Hepatocyte (in vitro differentiated cells): Measurements from ENCODE around the gene MSL3. TPM values are rescaled to one million over a fixed set of nuclear protein-coding genes. Genes with fewer than 3 reads are reported as not detected.

Source experiments
- DNase-seq: peaks from one replicate; pipeline ENCODE4 v3.0.0-alpha.2; 2016; ENCODE audit warnings: low spot score
- H2AFZ ChIP-seq: fragments of 200-600 bp; sonication (generic); 2 replicates; pipeline ENCODE4 v1.6.0; 2016; ENCODE audit warnings: antibody characterized with exemption, mild to moderate bottlenecking
- H3K27ac ChIP-seq: fragments of 200-600 bp; sonication (generic); 2 replicates; pipeline ENCODE4 v1.5.1; 2016; ENCODE audit warnings: mild to moderate bottlenecking
- H3K27me3 ChIP-seq: fragments of 200-600 bp; sonication (generic); 2 replicates; pipeline ENCODE4 v1.6.1; 2016
- H3K36me3 ChIP-seq: fragments of 200-600 bp; sonication (generic); replicated peaks from 2 replicates; pipeline ENCODE4 v1.5.1; 2016; ENCODE audit warnings: low read depth; ENCODE audit not compliant: insufficient read depth
- H3K4me1 ChIP-seq: fragments of 200-600 bp; sonication (generic); 2 replicates; pipeline ENCODE4 v1.5.1; 2016; ENCODE audit warnings: mild to moderate bottlenecking, moderate library complexity; ENCODE audit not compliant: insufficient read depth
- H3K4me2 ChIP-seq: fragments of 200-600 bp; sonication (generic); 2 replicates; pipeline ENCODE4 v1.6.0; 2016
- H3K4me3 ChIP-seq: fragments of 200-600 bp; sonication (generic); 2 replicates; pipeline ENCODE4 v1.5.1; 2016; ENCODE audit warnings: mild to moderate bottlenecking
- H3K79me2 ChIP-seq: fragments of 200-600 bp; sonication (generic); 2 replicates; pipeline ENCODE4 v1.6.0; 2017; ENCODE audit warnings: mild to moderate bottlenecking
- H3K9me2 ChIP-seq: fragments of 200-600 bp; sonication (generic); replicated peaks from 2 replicates; pipeline ENCODE4 v1.6.0; 2017; ENCODE audit warnings: mild to moderate bottlenecking; ENCODE audit not compliant: insufficient read depth
- H3K9me3 ChIP-seq: fragments of 200-600 bp; sonication (generic); 2 replicates; pipeline ENCODE4 v1.5.1; 2016; ENCODE audit warnings: low read depth, mild to moderate bottlenecking
- H4K20me1 ChIP-seq: fragments of 200-600 bp; sonication (generic); 2 replicates; pipeline ENCODE4 v1.6.0; 2016; ENCODE audit warnings: mild to moderate bottlenecking; ENCODE audit not compliant: insufficient read depth, poor library complexity, severe bottlenecking
- CTCF ChIP-seq: fragments of 200-600 bp; sonication (generic); IDR thresholded peaks from 2 replicates; pipeline ENCODE4 v1.5.1; 2016; ENCODE audit warnings: antibody characterized with exemption, mild to moderate bottlenecking; ENCODE audit not compliant: poor library complexity
- EZH2 ChIP-seq: fragments of 200-600 bp; sonication (generic); IDR thresholded peaks from 2 replicates; pipeline ENCODE4 v1.6.1; 2016; ENCODE audit warnings: antibody characterized with exemption, mild to moderate bottlenecking, borderline replicate concordance
- EZH2phosphoT487 ChIP-seq: fragments of 200-600 bp; sonication (generic); IDR thresholded peaks from one replicate; pipeline ENCODE4 v1.6.1; 2018; ENCODE audit warnings: antibody characterized with exemption, mild to moderate bottlenecking, low read depth, moderate library complexity; ENCODE audit not compliant: unreplicated experiment, severe bottlenecking
- WGBS: methylation state at CpG from one replicate; pipeline ENCODE4 v1.1.6; 2016; ENCODE audit warnings: low lambda C conversion rate; ENCODE audit errors: missing lambda C conversion rate; 5-methylcytosine and 5-hydroxymethylcytosine counted together
- polyA plus RNA-seq: library from polyadenylated mRNA; unstranded; fragments of >200 nt; fragmentation: Nextera tagmentation; extraction: Ambion mirVana; gene quantifications from 2 replicates; pipeline ENCODE4 v1.2.1, GENCODE V29; 2016
- total RNA-seq: library from RNA; depleted of rRNA; stranded (reverse); fragments of >200 nt; gene quantifications from 2 replicates; pipeline ENCODE4 v1.2.3, GENCODE V29; 2014

MSL3 gene
- total and polyA plus RNA-seq, 2 experiments from 2014 or later: 13.3 to 17.8 TPM

- 65% methylated on average over 8 of the region's 8 CpGs for WGBS
- H3K4me2 ChIP-seq: no peak overlapping the region
- H3K79me2 ChIP-seq: no peaks in the 10 kb centered on the region
- TF ChIP-seq EZH2 (no peak), EZH2phosphoT487 (no peak), CTCF (no peak)
- no peak overlapping the region for H3K4me3 ChIP-seq
- no peak for DNase-seq
- no peaks in the 10 kb centered on the region for H3K4me1 ChIP-seq
- H3K27ac ChIP-seq: no peak overlapping the region
- H2AFZ ChIP-seq: no peak overlapping the region
- no peaks in the 10 kb centered on the region for H3K36me3 ChIP-seq
- no peaks in the 10 kb centered on the region for H3K27me3 ChIP-seq
- no peaks in the 10 kb centered on the region for H3K9me3 ChIP-seq
- no peaks in the 10 kb centered on the region for H3K9me2 ChIP-seq
- no peaks in the 10 kb centered on the region for H4K20me1 ChIP-seq
These were observed 32.2 kb upstream of the MSL3 start for GRCh38 chrX:11725631-11726442.

- Histone ChIP-seq H3K4me2 (no peak overlapping the region), H3K79me2 (no peaks in the 10 kb centered on the region), H3K36me3 (no peaks in the 10 kb centered on the region), H3K4me3 (no peak overlapping the region), H4K20me1 (no peaks in the 10 kb centered on the region), H3K9me3 (no peaks in the 10 kb centered on the region), H3K27me3 (no peaks in the 10 kb centered on the region), H3K4me1 (no peaks in the 10 kb centered on the region), H2AFZ (no peak overlapping the region), H3K27ac (no peak overlapping the region), H3K9me2 (no peaks in the 10 kb centered on the region)
- DNase-seq: no peak
- no peak for TF ChIP-seq CTCF
- no peak for TF ChIP-seq EZH2phosphoT487
- no peak for TF ChIP-seq EZH2
- 69% methylated on average over 2 of the region's 2 CpGs for WGBS
These were observed 29.5 kb upstream of the MSL3 start for GRCh38 chrX:11728556-11728955.

- Histone ChIP-seq H3K4me1 (no peaks in the 10 kb centered on the region), H3K36me3 (no peaks in the 10 kb centered on the region), H3K4me3 (no peak overlapping the region), H3K9me3 (no peaks in the 10 kb centered on the region), H4K20me1 (no peaks in the 10 kb centered on the region), H3K4me2 (no peak overlapping the region), H3K9me2 (no peaks in the 10 kb centered on the region), H3K79me2 (no peaks in the 10 kb centered on the region), H2AFZ (no peak overlapping the region), H3K27ac (no peak overlapping the region), H3K27me3 (no peaks in the 10 kb centered on the region)
- no peak for DNase-seq
- TF ChIP-seq EZH2phosphoT487: no peak
- TF ChIP-seq CTCF: no peak
- TF ChIP-seq EZH2: no peak
- WGBS: 88% methylated on average over 1 of the region's 1 CpG
These were observed 24.4 kb upstream of the MSL3 start for GRCh38 chrX:11733614-11734013.
